Measurements from ENCODE around the gene XPNPEP1. TPM values are rescaled to one million over a fixed set of nuclear protein-coding genes. Genes with fewer than 3 reads are reported as not detected.

The XPNPEP1 gene
- total RNA-seq, 2 experiments from 2014 or later: 83.2 to 87.3 TPM

GRCh38 chr10:109859221-109859620 lies 64.1 kb downstream of the XPNPEP1 start:
- H3K4me1 Mint-ChIP-seq: peaks cover 5% of the 10 kb centered on the region
- ChIA-PET CTCF (no interaction called here), POLR2A (no interaction called here)
- H3K36me3 Mint-ChIP-seq (ENCODE audit: low read depth): peaks cover 23% of the 10 kb centered on the region
- H3K9me3 Mint-ChIP-seq: peaks cover 4% of the 10 kb centered on the region
- DNase-seq: no peak
- no peak overlapping the region for H3K27ac Mint-ChIP-seq
- no peaks in the 10 kb centered on the region for H3K27me3 Mint-ChIP-seq
- H3K4me3 Mint-ChIP-seq: no peak overlapping the region

- peaks cover 22% of the 10 kb centered on the region for H3K4me1 Mint-ChIP-seq
- CTCF ChIA-PET: no interaction called here
- no peaks in the 10 kb centered on the region for H3K27me3 Mint-ChIP-seq
- peaks cover 6% of the 10 kb centered on the region for H3K36me3 Mint-ChIP-seq (ENCODE audit: low read depth)
- no peak overlapping the region for H3K27ac Mint-ChIP-seq
- POLR2A ChIA-PET: no interaction called here
- no peaks in the 10 kb centered on the region for H3K9me3 Mint-ChIP-seq
- H3K4me3 Mint-ChIP-seq: no peak overlapping the region
- DNase-seq: no peak
These were observed 67.6 kb downstream of the XPNPEP1 start for GRCh38 chr10:109855746-109856145.

GRCh38 chr10:109853921-109854320 lies 69.4 kb downstream of the XPNPEP1 start:
- Mint-ChIP-seq H3K27me3 (no peaks in the 10 kb centered on the region), H3K36me3 (ENCODE audit: low read depth) (no peaks in the 10 kb centered on the region), H3K4me3 (no peak overlapping the region), H3K4me1 (peaks cover 17% of the 10 kb centered on the region), H3K9me3 (no peaks in the 10 kb centered on the region), H3K27ac (no peak overlapping the region)
- DNase-seq: no peak
- ChIA-PET POLR2A (no interaction called here), CTCF (no interaction called here)

GRCh38 chr10:109852475-109853037 lies 70.8 kb downstream of the XPNPEP1 start:
- no peak overlapping the region for H3K4me3 Mint-ChIP-seq
- H3K27me3 Mint-ChIP-seq: no peaks in the 10 kb centered on the region
- H3K36me3 Mint-ChIP-seq (ENCODE audit: low read depth): no peaks in the 10 kb centered on the region
- POLR2A ChIA-PET: no interaction called here
- DNase-seq: peak; percentile 77
- no peak overlapping the region for H3K27ac Mint-ChIP-seq
- no peaks in the 10 kb centered on the region for H3K9me3 Mint-ChIP-seq
- CTCF ChIA-PET: interaction anchor here (1.0 to 1.5 kb wide), 2 partner anchors 10 to 25 kb away, joined by 3 to 4 read pairs; no protein-coding TSS in a partner anchor
- peaks cover 17% of the 10 kb centered on the region for H3K4me1 Mint-ChIP-seq

GRCh38 chr10:109851616-109852474 lies 71.5 kb downstream of the XPNPEP1 start:
- no peak for DNase-seq
- Mint-ChIP-seq H3K27ac (no peak overlapping the region), H3K9me3 (no peaks in the 10 kb centered on the region), H3K4me3 (no peak overlapping the region), H3K36me3 (ENCODE audit: low read depth) (no peaks in the 10 kb centered on the region), H3K27me3 (peaks cover 1% of the 10 kb centered on the region), H3K4me1 (peaks cover 17% of the 10 kb centered on the region)
- ChIA-PET CTCF (interaction anchor here (1.0 to 1.5 kb wide), 3 partner anchors 9 to 78 kb away, joined by 3 to 6 read pairs (median 4); no protein-coding TSS in a partner anchor), POLR2A (no interaction called here)

- Mint-ChIP-seq H3K9me3 (no peaks in the 10 kb centered on the region), H3K4me1 (peaks cover 5% of the 10 kb centered on the region), H3K36me3 (ENCODE audit: low read depth) (no peaks in the 10 kb centered on the region), H3K4me3 (no peak overlapping the region), H3K27me3 (peaks cover 15% of the 10 kb centered on the region), H3K27ac (no peak overlapping the region)
- POLR2A ChIA-PET: no interaction called here
- CTCF ChIA-PET: no interaction called here
- DNase-seq: no peak
These were observed 76.5 kb downstream of the XPNPEP1 start for GRCh38 chr10:109846832-109847231.

- H3K36me3 Mint-ChIP-seq (ENCODE audit: low read depth): no peaks in the 10 kb centered on the region
- no peaks in the 10 kb centered on the region for H3K4me1 Mint-ChIP-seq
- no peak overlapping the region for H3K4me3 Mint-ChIP-seq
- no peak overlapping the region for H3K27ac Mint-ChIP-seq
- peaks cover 16% of the 10 kb centered on the region for H3K27me3 Mint-ChIP-seq
- DNase-seq: no peak
- POLR2A ChIA-PET: no interaction called here
- CTCF ChIA-PET: no interaction called here
- H3K9me3 Mint-ChIP-seq: no peaks in the 10 kb centered on the region
These were observed 78.0 kb downstream of the XPNPEP1 start for GRCh38 chr10:109845308-109845707.

- ChIA-PET POLR2A (no interaction called here), CTCF (no interaction called here)
- H3K4me1 Mint-ChIP-seq: no peaks in the 10 kb centered on the region
- peaks cover 16% of the 10 kb centered on the region for H3K27me3 Mint-ChIP-seq
- H3K27ac Mint-ChIP-seq: no peak overlapping the region
- no peak for DNase-seq
- H3K9me3 Mint-ChIP-seq: no peaks in the 10 kb centered on the region
- no peaks in the 10 kb centered on the region for H3K36me3 Mint-ChIP-seq (ENCODE audit: low read depth)
- H3K4me3 Mint-ChIP-seq: no peak overlapping the region
These were observed 84.6 kb downstream of the XPNPEP1 start for GRCh38 chr10:109838592-109839244.

GRCh38 chr10:109837384-109837783 lies 85.9 kb downstream of the XPNPEP1 start:
- ChIA-PET CTCF (no interaction called here), POLR2A (no interaction called here)
- no peak overlapping the region for H3K27ac Mint-ChIP-seq
- H3K4me3 Mint-ChIP-seq: no peak overlapping the region
- H3K36me3 Mint-ChIP-seq (ENCODE audit: low read depth): no peaks in the 10 kb centered on the region
- H3K27me3 Mint-ChIP-seq: peaks cover 15% of the 10 kb centered on the region
- H3K9me3 Mint-ChIP-seq: no peaks in the 10 kb centered on the region
- no peak for DNase-seq
- no peaks in the 10 kb centered on the region for H3K4me1 Mint-ChIP-seq

GRCh38 chr10:109835257-109835656 lies 88.1 kb downstream of the XPNPEP1 start:
- peaks cover 11% of the 10 kb centered on the region for H3K27me3 Mint-ChIP-seq
- no peaks in the 10 kb centered on the region for H3K36me3 Mint-ChIP-seq (ENCODE audit: low read depth)
- CTCF ChIA-PET: interaction anchor here (0.6 kb wide), 1 partner anchor 248 kb away, joined by 4 read pairs; no protein-coding TSS in a partner anchor
- H3K4me3 Mint-ChIP-seq: no peak overlapping the region
- no peak overlapping the region for H3K27ac Mint-ChIP-seq
- DNase-seq: no peak
- POLR2A ChIA-PET: no interaction called here
- no peaks in the 10 kb centered on the region for H3K4me1 Mint-ChIP-seq
- H3K9me3 Mint-ChIP-seq: peaks cover 6% of the 10 kb centered on the region

- ChIA-PET POLR2A (no interaction called here), CTCF (no interaction called here)
- no peaks in the 10 kb centered on the region for H3K4me1 Mint-ChIP-seq
- no peak for DNase-seq
- no peak overlapping the region for H3K27ac Mint-ChIP-seq
- H3K4me3 Mint-ChIP-seq: no peak overlapping the region
- H3K27me3 Mint-ChIP-seq: peaks cover 11% of the 10 kb centered on the region
- H3K9me3 Mint-ChIP-seq: peaks cover 6% of the 10 kb centered on the region
- H3K36me3 Mint-ChIP-seq (ENCODE audit: low read depth): no peaks in the 10 kb centered on the region
These were observed 91.5 kb downstream of the XPNPEP1 start for GRCh38 chr10:109831846-109832245.

- H3K9me3 Mint-ChIP-seq: peaks cover 4% of the 10 kb centered on the region
- H3K27ac Mint-ChIP-seq: no peak overlapping the region
- ChIA-PET POLR2A (no interaction called here), CTCF (interaction anchor here (1.1 kb wide), 1 partner anchor 16 kb away, joined by 3 read pairs; no protein-coding TSS in a partner anchor)
- no peak overlapping the region for H3K4me3 Mint-ChIP-seq
- H3K27me3 Mint-ChIP-seq: no peaks in the 10 kb centered on the region
- H3K36me3 Mint-ChIP-seq (ENCODE audit: low read depth): no peaks in the 10 kb centered on the region
- no peak for DNase-seq
- H3K4me1 Mint-ChIP-seq: no peaks in the 10 kb centered on the region
These were observed 99.1 kb downstream of the XPNPEP1 start for GRCh38 chr10:109824206-109824605.

GRCh38 chr10:109823196-109823595 lies 100.1 kb downstream of the XPNPEP1 start:
- no peak for DNase-seq
- Mint-ChIP-seq H3K9me3 (peaks cover 4% of the 10 kb centered on the region), H3K4me1 (no peaks in the 10 kb centered on the region), H3K36me3 (ENCODE audit: low read depth) (no peaks in the 10 kb centered on the region), H3K27me3 (no peaks in the 10 kb centered on the region), H3K4me3 (no peak overlapping the region), H3K27ac (no peak overlapping the region)
- ChIA-PET CTCF (no interaction called here), POLR2A (no interaction called here)
